ENCODE measurements around the gene CACUL1. TPM values are rescaled to one million over a fixed set of nuclear protein-coding genes. Genes with fewer than 3 reads are reported as not detected.

The CACUL1 gene
- total RNA-seq, 1 experiment from 2014 or later, result 38.5 TPM

GRCh38 chr10:118712930-118713634, 41.7 kb downstream of the CACUL1 start:
- Histone ChIP-seq H2BK5ac (ENCODE audit: insufficient read length, low read length) (no peak overlapping the region), H3K27ac (ENCODE audit: insufficient read length, low read depth, low read length) (no peak overlapping the region), H3K14ac (ENCODE audit: insufficient read depth, low read length) (no peak overlapping the region; the same call in 1 of the 2 replicates), H3K18ac (ENCODE audit: insufficient read length, low read depth, low read length) (no peak overlapping the region), H2BK12ac (ENCODE audit: insufficient read length, low read depth, low read length) (no peak overlapping the region), H3K56ac (ENCODE audit: insufficient read length, low read depth, low read length) (no peak overlapping the region), H4K8ac (replicated peaks; ENCODE audit: insufficient read length, low read depth, low read length) (no peak overlapping the region), H3K79me1 (ENCODE audit: insufficient read depth, low read depth, low read length, poor library complexity, severe bottlenecking) (no peaks in the 10 kb centered on the region), H3K4ac (ENCODE audit: low read depth, low read length) (no peak overlapping the region), H3K9ac (ENCODE audit: extremely low read depth, insufficient read length, low read length) (no peak overlapping the region), H3K23ac (ENCODE audit: insufficient read length, low read depth, low read length) (no peak overlapping the region), H2BK15ac (ENCODE audit: low read depth, low read length) (no peak overlapping the region), H3K23me2 (ENCODE audit: insufficient read length, low read depth, low read length, poor library complexity, severe bottlenecking) (no peaks in the 10 kb centered on the region), H3K79me2 (ENCODE audit: insufficient read depth, low read length) (no peaks in the 10 kb centered on the region), H3K4me2 (ENCODE audit: insufficient read depth, insufficient read length, low read length) (no peak overlapping the region), H4K5ac (ENCODE audit: insufficient read length, low read depth, low read length) (no peak overlapping the region), H2AK5ac (ENCODE audit: insufficient read length, low read length) (no peak overlapping the region), H3K27me3 (ENCODE audit: insufficient read depth, low read length) (no peaks in the 10 kb centered on the region), H3K4me1 (ENCODE audit: insufficient read depth, low read length) (no peaks in the 10 kb centered on the region), H2BK20ac (ENCODE audit: low read depth, low read length, poor library complexity, severe bottlenecking) (no peak overlapping the region), H2AFZ (ENCODE audit: low read length) (no peak overlapping the region), H2BK120ac (ENCODE audit: low read depth, low read length, poor library complexity, severe bottlenecking) (no peak overlapping the region), H3K9me3 (ENCODE audit: control insufficient read depth, low read depth, low read length) (no peaks in the 10 kb centered on the region), H3T11ph (ENCODE audit: low read length) (no peak overlapping the region), H4K91ac (ENCODE audit: insufficient read length, low read depth, low read length) (no peak overlapping the region), H4K20me1 (ENCODE audit: control insufficient read depth, insufficient read depth, insufficient read length) (no peaks in the 10 kb centered on the region)
- Mint-ChIP-seq H3K4me1 (no peaks in the 10 kb centered on the region), H3K4me3 (no peak overlapping the region), H3K27ac (peak overlapping the region in 1 of 3 experiments; percentile 83; a peak in 1 of 7 replicates), H3K27me3 (ENCODE audit: low read depth) (no peaks in the 10 kb centered on the region), H3K9me3 (no peaks in the 10 kb centered on the region), H3K36me3 (ENCODE audit: insufficient read depth in 1 of 3, low read depth in 3 of 3) (peaks cover 0 to 18% (median 18%) of the 10 kb centered on the region in 3 experiments; a peak in 5 of 7 replicates)
- peak; percentile 76 for TF ChIP-seq CTCF (conservative IDR thresholded peaks at IDR 0.05)
- WGBS (ENCODE audit: extremely low coverage, insufficient read length, low lambda C conversion rate), result no CpG with 5 or more reads among the region's 14 CpGs
- peak; percentile 60 for DNase-seq

Measured in H9 (cell line).